Vagina (tissue), 2 donors: Measurements from ENCODE around the gene CEP63. TPM values are rescaled to one million over a fixed set of nuclear protein-coding genes. Genes with fewer than 3 reads are reported as not detected.

Experiments
- DNase-seq, 2 donors: peaks; one replicate each; pipeline ENCODE4 v3.0.0-alpha.2; 2017; ENCODE audit errors: extremely low spot score in 2 of 2
- H3K27ac ChIP-seq: fragments of 200-600 bp; sonication (generic); one replicate; pipeline ENCODE4 v1.5.1; 2019
- H3K27me3 ChIP-seq: fragments of 200-600 bp; sonication (generic); one replicate; pipeline ENCODE4 v1.5.1; 2019
- H3K36me3 ChIP-seq, 2 donors: fragments of 200-600 bp; sonication (generic); one replicate each; pipeline ENCODE4 v1.5.1; 2017 to 2019
- H3K4me1 ChIP-seq: fragments of 200-600 bp; sonication (generic); one replicate; pipeline ENCODE4 v1.5.1; 2019
- H3K4me3 ChIP-seq, 2 donors: fragments of 200-600 bp; sonication (generic); 1 replicate in 1 of 2; 2 replicates in 1 of 2; pipeline ENCODE4 v1.5.1; 2016 to 2019
- H3K9me3 ChIP-seq: fragments of 200-600 bp; sonication (generic); one replicate; pipeline ENCODE4 v1.5.1; 2019
- POLR2A ChIP-seq, 2 donors: fragments of 450-650 bp; IDR thresholded peaks; one replicate each; pipeline ENCODE4 v1.6.1; 2017; ENCODE audit warnings: antibody characterized with exemption in 2 of 2, mild to moderate bottlenecking in 2 of 2, moderate library complexity in 2 of 2
- POLR2AphosphoS5 ChIP-seq, 2 donors: sonication (generic); formaldehyde crosslinking; IDR thresholded peaks; one replicate each; pipeline ENCODE4 v1.9.0; 2017; ENCODE audit warnings: antibody characterized with exemption in 2 of 2, mild to moderate bottlenecking in 2 of 2, low read depth in 1 of 2; ENCODE audit not compliant: insufficient read depth in 1 of 2
- intact Hi-C: fragments of 100-400 bp; cut with DNase I; formaldehyde crosslinking; loops from one replicate; pipeline ENCODE4 v1.15.1; 2023
- total RNA-seq: library from RNA; depleted of rRNA; stranded (reverse); fragments of >200 nt; gene quantifications from one replicate; pipeline ENCODE4 v1.2.3, GENCODE V29; 2016
- TF ChIP-seq, protein P1 (sequence below), 3 experiments: fragments of 450-650 bp in 2 of 3; fragments of 200-600 bp in 1 of 3; sonication (generic) in 1 of 3; IDR thresholded peaks; one replicate each; pipeline ENCODE4 v1.5.1; 2017 to 2019; ENCODE audit warnings: antibody characterized with exemption in 3 of 3, mild to moderate bottlenecking in 2 of 3, moderate library complexity in 2 of 3

Gene CEP63
- total RNA-seq: 12.5 TPM

DNA sequence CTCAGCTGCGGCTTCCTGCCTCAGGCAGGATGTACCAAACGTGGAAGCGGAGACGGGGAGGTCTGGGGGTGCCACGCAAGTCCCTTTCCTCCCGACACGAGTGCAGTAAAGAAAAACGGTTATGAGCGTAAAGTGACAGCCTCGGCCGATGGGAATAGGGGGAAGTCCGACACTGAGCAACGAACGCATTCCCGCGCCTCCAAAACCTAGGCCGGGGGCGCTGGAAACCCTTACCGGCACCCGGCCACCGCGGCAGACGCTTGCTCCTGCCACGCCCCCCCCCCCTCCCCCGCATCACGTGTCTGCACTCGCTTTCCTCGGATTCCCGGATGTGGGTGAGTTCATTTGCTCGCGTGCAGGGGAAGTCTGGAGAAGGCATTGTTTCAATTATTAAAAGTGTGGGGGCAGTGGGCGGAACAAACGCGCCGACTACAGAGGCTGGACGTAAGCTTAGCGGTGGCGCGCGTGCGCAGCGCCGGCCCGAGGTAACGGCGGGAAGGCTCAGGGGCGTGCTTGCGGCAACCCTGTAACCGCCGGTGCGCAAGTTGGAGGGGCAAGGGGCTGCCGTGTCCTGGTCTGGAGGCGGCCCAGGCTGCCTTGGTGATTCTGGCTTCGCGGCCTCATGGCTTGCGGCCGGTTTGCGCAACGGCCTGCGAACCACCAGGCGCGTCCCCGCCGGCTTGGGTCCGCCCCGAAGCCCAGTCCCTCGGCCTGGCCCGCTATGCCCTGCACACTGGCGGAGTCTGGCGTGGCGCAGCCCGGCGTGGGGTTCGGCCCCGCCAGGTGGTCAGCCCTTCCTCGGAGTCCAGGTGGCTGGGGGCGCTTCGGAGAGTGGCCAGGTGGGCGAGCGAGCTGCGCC is at the start of gene CEP63, which contains the start of gene ANAPC13:
Gene CEP63, plus strand, starts transcription at position 340 of the 859 bp plus-strand sequence. CDS start 9,264 bp downstream, outside the sequence.
Gene ANAPC13, minus strand, starts transcription at position 268 of the 859 bp plus-strand sequence. CDS start 3,081 bp downstream, outside the sequence.
- intact Hi-C loops: no loop called here

GRCh38 chr3:134437211-134437752 is 48.6 kb upstream of the CEP63 start:
- no peaks in the 10 kb centered on the region for H3K27me3 ChIP-seq
- no peak overlapping the region for H3K27ac ChIP-seq
- H3K36me3 ChIP-seq: no peaks in the 10 kb centered on the region
- no peaks in the 10 kb centered on the region for H3K4me1 ChIP-seq
- no peak for DNase-seq
- intact Hi-C loops: no loop called here
- H3K4me3 ChIP-seq: no peak overlapping the region
- TF ChIP-seq POLR2AphosphoS5 (IDR thresholded peaks at IDR 0.05; ENCODE audit: insufficient read depth in 1 of 2, low read depth in 1 of 2): no peak
- H3K9me3 ChIP-seq: no peaks in the 10 kb centered on the region

More for the DNA sequence above, at the start of gene CEP63, which contains the start of gene ANAPC13:
- peak within 1 kb of the TSS; percentile 82 to 92 for H3K4me3 ChIP-seq
- TF ChIP-seq POLR2A (IDR thresholded peaks at IDR 0.05) (peak in 1 of 2 donors; percentile 64), POLR2AphosphoS5 (IDR thresholded peaks at IDR 0.05; ENCODE audit: insufficient read depth in 1 of 2, low read depth in 1 of 2) (peak; percentile 85 to 94)
- TF ChIP-seq, protein P1, sequence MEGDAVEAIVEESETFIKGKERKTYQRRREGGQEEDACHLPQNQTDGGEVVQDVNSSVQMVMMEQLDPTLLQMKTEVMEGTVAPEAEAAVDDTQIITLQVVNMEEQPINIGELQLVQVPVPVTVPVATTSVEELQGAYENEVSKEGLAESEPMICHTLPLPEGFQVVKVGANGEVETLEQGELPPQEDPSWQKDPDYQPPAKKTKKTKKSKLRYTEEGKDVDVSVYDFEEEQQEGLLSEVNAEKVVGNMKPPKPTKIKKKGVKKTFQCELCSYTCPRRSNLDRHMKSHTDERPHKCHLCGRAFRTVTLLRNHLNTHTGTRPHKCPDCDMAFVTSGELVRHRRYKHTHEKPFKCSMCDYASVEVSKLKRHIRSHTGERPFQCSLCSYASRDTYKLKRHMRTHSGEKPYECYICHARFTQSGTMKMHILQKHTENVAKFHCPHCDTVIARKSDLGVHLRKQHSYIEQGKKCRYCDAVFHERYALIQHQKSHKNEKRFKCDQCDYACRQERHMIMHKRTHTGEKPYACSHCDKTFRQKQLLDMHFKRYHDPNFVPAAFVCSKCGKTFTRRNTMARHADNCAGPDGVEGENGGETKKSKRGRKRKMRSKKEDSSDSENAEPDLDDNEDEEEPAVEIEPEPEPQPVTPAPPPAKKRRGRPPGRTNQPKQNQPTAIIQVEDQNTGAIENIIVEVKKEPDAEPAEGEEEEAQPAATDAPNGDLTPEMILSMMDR (IDR thresholded peaks at IDR 0.05): peak in 2 of 3 experiments; percentile 12 to 23
- H3K27ac ChIP-seq: peak within 1 kb of the TSS; percentile 92
- H3K4me1 ChIP-seq: peaks cover 40% of the 10 kb centered on the region
- no peaks in the 10 kb centered on the region for H3K9me3 ChIP-seq
- peak in 1 of 2 donors; percentile 98 for DNase-seq
- H3K27me3 ChIP-seq: no peaks in the 10 kb centered on the region
- H3K36me3 ChIP-seq: peaks cover 0 to 16% of the 10 kb centered on the region in 2 donors

GRCh38 chr3:134441321-134441720 is 44.5 kb upstream of the CEP63 start:
- no peaks in the 10 kb centered on the region for H3K4me1 ChIP-seq
- peak in 1 of 2 donors; percentile 25 for DNase-seq
- H3K27me3 ChIP-seq: no peaks in the 10 kb centered on the region
- TF ChIP-seq POLR2A (IDR thresholded peaks at IDR 0.05) (no peak), POLR2AphosphoS5 (IDR thresholded peaks at IDR 0.05; ENCODE audit: insufficient read depth in 1 of 2, low read depth in 1 of 2) (no peak)
- TF ChIP-seq, protein P1 (IDR thresholded peaks at IDR 0.05): no peak
- no peaks in the 10 kb centered on the region for H3K36me3 ChIP-seq
- no peak overlapping the region for H3K4me3 ChIP-seq
- intact Hi-C loops: no loop called here
- no peak overlapping the region for H3K27ac ChIP-seq
- H3K9me3 ChIP-seq: peaks cover 6% of the 10 kb centered on the region

DNA sequence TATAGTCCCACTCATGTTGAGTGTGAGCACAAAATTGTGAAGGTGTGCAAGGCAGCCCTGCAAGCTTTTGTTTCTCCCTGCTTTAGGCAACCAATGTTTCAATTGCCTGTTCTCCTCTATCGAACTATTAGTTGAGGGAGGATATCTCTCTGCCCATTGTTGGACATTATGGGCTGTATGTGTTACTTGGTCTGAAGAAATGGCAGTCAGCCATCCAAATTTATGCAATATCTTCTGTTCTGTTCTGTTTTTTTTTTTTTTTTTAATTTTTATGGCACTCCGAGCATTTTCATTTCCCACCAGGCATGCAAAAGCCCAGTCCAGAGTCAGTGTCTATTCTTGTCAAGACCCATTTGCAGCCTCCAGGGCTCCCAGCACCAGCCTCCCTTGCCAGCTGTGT is 44.0 kb upstream of the CEP63 start:
- Histone ChIP-seq H3K4me3 (no peak overlapping the region), H3K9me3 (peaks cover 6% of the 10 kb centered on the region), H3K4me1 (peaks cover 3% of the 10 kb centered on the region), H3K27ac (no peak overlapping the region), H3K27me3 (no peaks in the 10 kb centered on the region), H3K36me3 (no peaks in the 10 kb centered on the region)
- DNase-seq: peak in 1 of 2 donors; percentile 25
- TF ChIP-seq, protein P1 (IDR thresholded peaks at IDR 0.05): no peak
- TF ChIP-seq POLR2AphosphoS5 (IDR thresholded peaks at IDR 0.05; ENCODE audit: insufficient read depth in 1 of 2, low read depth in 1 of 2): no peak
- intact Hi-C loops: no loop called here

GRCh38 chr3:134445095-134445494 is 40.8 kb upstream of the CEP63 start:
- Histone ChIP-seq H3K36me3 (no peaks in the 10 kb centered on the region), H3K4me1 (peaks cover 10% of the 10 kb centered on the region), H3K4me3 (no peak overlapping the region), H3K9me3 (peaks cover 6% of the 10 kb centered on the region), H3K27me3 (no peaks in the 10 kb centered on the region), H3K27ac (no peak overlapping the region)
- no peak for DNase-seq
- intact Hi-C loops: no loop called here
- TF ChIP-seq POLR2A (IDR thresholded peaks at IDR 0.05) (no peak), POLR2AphosphoS5 (IDR thresholded peaks at IDR 0.05; ENCODE audit: insufficient read depth in 1 of 2, low read depth in 1 of 2) (no peak)
- TF ChIP-seq, protein P1 (IDR thresholded peaks at IDR 0.05): no peak
